B cell (primary cell): ENCODE results near the gene TMEM235. TPM values are rescaled to one million over a fixed set of nuclear protein-coding genes. Genes with fewer than 3 reads are reported as not detected.

Experiments
- ATAC-seq: fragments of 200-7000 bp; cut with Tn5 transposase; one replicate; pipeline ENCODE4 v1.10.0; 2021; ENCODE audit warnings: low read depth, mild to moderate bottlenecking, moderate number of reproducible peaks, moderate library complexity
- CTCF ChIA-PET: fragments of 350-600 bp; sonication (Branson Sonifier 250); formaldehyde crosslinking; loops from one replicate; lab custom pipeline; 2021; ENCODE audit warnings: antibody characterized with exemption, inconsistent platforms; lab: Charles Lee
- POLR2A ChIA-PET: fragments of 350-600 bp; sonication (Branson Sonifier 250); formaldehyde crosslinking; loops from one replicate; lab custom pipeline; 2021; ENCODE audit warnings: antibody characterized with exemption; lab: Charles Lee
- DNase-seq: peaks from one replicate; pipeline ENCODE4 v3.0.0; 2013
- H2AFZ ChIP-seq: 2 replicates; pipeline ENCODE4 v1.6.1; 2012; ENCODE audit warnings: mild to moderate bottlenecking, low read depth, low read length; ENCODE audit not compliant: insufficient read depth, poor library complexity, severe bottlenecking
- H3K27ac ChIP-seq, 2 donors: 1 replicate in 1 of 2; 2 replicates in 1 of 2; pipeline ENCODE4 v1.5.1; 2012 to 2013; ENCODE audit warnings: low read length in 2 of 2, mild to moderate bottlenecking in 2 of 2, moderate library complexity in 1 of 2
- H3K27me3 ChIP-seq, 4 experiments: fragments of 200-600 bp in 1 of 4; sonication (generic) in 1 of 4; replicated peaks in 1 of 4; 1 replicate in 2 of 4; 2 replicates in 2 of 4; pipeline versions ENCODE4 v1.6.1 to v1.7.0; 2013 to 2016; ENCODE audit warnings: low read length in 3 of 4, mild to moderate bottlenecking in 2 of 4, mixed read lengths in 1 of 4, moderate library complexity in 1 of 4; ENCODE audit not compliant: insufficient read depth in 4 of 4, control insufficient read depth in 3 of 4; ENCODE audit errors: control extremely low read depth in 1 of 4
- H3K36me3 ChIP-seq, 2 experiments: replicated peaks in 1 of 2; 1 replicate in 1 of 2; 2 replicates in 1 of 2; pipeline versions ENCODE4 v1.6.1 to v1.7.1; 2013; ENCODE audit warnings: low read length in 1 of 2; ENCODE audit not compliant: insufficient read depth in 2 of 2, control insufficient read depth in 1 of 2; ENCODE audit errors: control extremely low read depth in 1 of 2, extremely low read depth in 1 of 2
- H3K4me1 ChIP-seq, 2 donors: fragments of 200-600 bp in 1 of 2; sonication (generic) in 1 of 2; 1 replicate in 1 of 2; 2 replicates in 1 of 2; pipeline versions ENCODE4 v1.5.1 to v1.6.1; 2013 to 2017; ENCODE audit warnings: low read length in 2 of 2; ENCODE audit not compliant: control insufficient read depth in 2 of 2, insufficient read depth in 2 of 2
- H3K4me2 ChIP-seq: replicated peaks from 2 replicates; pipeline ENCODE3; 2012; ENCODE audit warnings: mild to moderate bottlenecking, low read depth, low read length; ENCODE audit not compliant: poor library complexity, severe bottlenecking
- H3K4me3 ChIP-seq, 5 experiments: fragments of 200-600 bp in 1 of 5; sonication (generic) in 1 of 5; 1 replicate in 3 of 5; 2 replicates in 2 of 5; pipeline versions ENCODE4 v1.5.1 to v1.7.0; 2011 to 2016; ENCODE audit warnings: low read length in 4 of 5, mild to moderate bottlenecking in 4 of 5, low read depth in 2 of 5, control low read depth in 1 of 5, moderate library complexity in 1 of 5; ENCODE audit not compliant: insufficient read depth in 1 of 5; ENCODE audit errors: control extremely low read depth in 1 of 5, extremely low read depth in 1 of 5
- H3K79me2 ChIP-seq: fragments of 200-600 bp; sonication (generic); one replicate; pipeline ENCODE4 v1.6.0; 2016; ENCODE audit warnings: low read length; ENCODE audit not compliant: control insufficient read depth, insufficient read depth
- H3K9ac ChIP-seq: fragments of 200-600 bp; sonication (generic); 2 replicates; pipeline ENCODE4 v1.6.1; 2017; ENCODE audit warnings: mild to moderate bottlenecking, low read length, moderate library complexity
- H3K9me3 ChIP-seq, 3 donors: one replicate each; pipeline versions ENCODE4 v1.6.1 to v1.7.1; 2013; ENCODE audit warnings: low read length in 2 of 3; ENCODE audit not compliant: control insufficient read depth in 2 of 3, insufficient read depth in 1 of 3; ENCODE audit errors: control extremely low read depth in 1 of 3
- H4K20me1 ChIP-seq: 2 replicates; pipeline ENCODE4 v1.6.0; 2012; ENCODE audit warnings: mild to moderate bottlenecking, low read length; ENCODE audit not compliant: insufficient read depth, control insufficient read depth, poor library complexity, severe bottlenecking
- H3K27ac Mint-ChIP-seq: one replicate; pipeline ENCODE4 v1.8.0; 2021; ENCODE audit warnings: mixed read lengths
- H3K27me3 Mint-ChIP-seq: one replicate; pipeline ENCODE4 v1.8.0; 2021; ENCODE audit warnings: mixed read lengths
- H3K4me1 Mint-ChIP-seq: one replicate; pipeline ENCODE4 v1.8.0; 2021; ENCODE audit warnings: mixed read lengths
- H3K4me3 Mint-ChIP-seq: one replicate; pipeline ENCODE4 v1.8.0; 2021; ENCODE audit warnings: mixed read lengths
- H3K9me3 Mint-ChIP-seq: one replicate; pipeline ENCODE4 v1.8.0; 2022; ENCODE audit warnings: mixed read lengths; ENCODE audit not compliant: insufficient read depth
- CTCF ChIP-seq: fragments of 200-600 bp; IDR thresholded peaks from one replicate; pipeline ENCODE4 v1.8.0; 2022; ENCODE audit warnings: antibody characterized with exemption, mild to moderate bottlenecking
- EZH2 ChIP-seq: IDR thresholded peaks from 2 replicates; pipeline ENCODE4 v1.6.1; 2012; ENCODE audit warnings: borderline replicate concordance, low read depth, mild to moderate bottlenecking, moderate library complexity, low read length; ENCODE audit not compliant: insufficient read depth, poor library complexity, severe bottlenecking
- WGBS: methylation state at CpG from one replicate; pipeline ENCODE4 v1.1.5; 2013; ENCODE audit warnings: missing lambda C conversion rate; ENCODE audit not compliant: insufficient coverage; 5-methylcytosine and 5-hydroxymethylcytosine counted together
- intact Hi-C: fragments of 100-400 bp; cut with micrococcal nuclease; formaldehyde crosslinking; loops from one replicate; pipeline ENCODE4 v1.10.0; 2022
- polyA plus RNA-seq: library from polyadenylated mRNA; depleted of rRNA; stranded (reverse); fragments of >200 nt; gene quantifications from 2 replicates; pipeline ENCODE4 v1.2.3, GENCODE V29; 2012
- total RNA-seq, 2 donors: library from RNA; stranded (reverse); fragments of 120-200 nt in 1 of 2; gene quantifications; 1 replicate in 1 of 2; 2 replicates in 1 of 2; pipeline versions ENCODE4 v1.2.3 to v1.2.4, GENCODE V29; 2013 to 2022

The TMEM235 gene
- total and polyA plus RNA-seq, 2 donors (not counting 1 experiment from before 2014, with no cell fraction given), result not detected

- H3K36me3 ChIP-seq, result no peaks in the 10 kb centered on the region
- Mint-ChIP-seq H3K4me3 (no peak overlapping the region), H3K4me1 (peaks cover 7% of the 10 kb centered on the region), H3K27ac (no peak overlapping the region), H3K27me3 (no peaks in the 10 kb centered on the region), H3K9me3 (no peaks in the 10 kb centered on the region)
- no peaks in the 10 kb centered on the region for H4K20me1 ChIP-seq
- intact Hi-C loops, result no loop called here
- H3K27me3 ChIP-seq, result no peaks in the 10 kb centered on the region
- no peak overlapping the region for H2AFZ ChIP-seq
- H3K4me2 ChIP-seq, result no peak overlapping the region
- CTCF ChIA-PET, result no interaction called here
- DNase-seq, result no peak
- TF ChIP-seq EZH2, result no peak
- TF ChIP-seq CTCF, result no peak
- no peak for ATAC-seq
- H3K9me3 ChIP-seq, result no peaks in the 10 kb centered on the region
- H3K79me2 ChIP-seq, result peaks cover 10% of the 10 kb centered on the region
- peaks cover 4 to 8% of the 10 kb centered on the region in 2 donors for H3K4me1 ChIP-seq
- POLR2A ChIA-PET, result interaction anchor here (0.5 to 0.7 kb wide), 3 partner anchors 16 to 52 kb away, joined by 5 to 6 read pairs (median 5); no protein-coding TSS in a partner anchor
- WGBS, result 90% methylated on average over 2 of the region's 10 CpGs
- no peak overlapping the region for H3K4me3 ChIP-seq
- no peak overlapping the region for H3K9ac ChIP-seq
- H3K27ac ChIP-seq, result no peak overlapping the region
These were observed 21.3 kb upstream of the TMEM235 start for GRCh38 chr17:78210111-78210510.

GRCh38 chr17:78211032-78211431 lies 20.4 kb upstream of the TMEM235 start:
- 96% methylated on average over 10 of the region's 11 CpGs for WGBS
- Mint-ChIP-seq H3K9me3 (no peaks in the 10 kb centered on the region), H3K4me1 (peaks cover 7% of the 10 kb centered on the region), H3K27ac (no peak overlapping the region), H3K27me3 (no peaks in the 10 kb centered on the region), H3K4me3 (no peak overlapping the region)
- no peaks in the 10 kb centered on the region for H4K20me1 ChIP-seq
- no peaks in the 10 kb centered on the region for H3K36me3 ChIP-seq
- intact Hi-C loops, result no loop called here
- no peak for TF ChIP-seq CTCF
- no peak for TF ChIP-seq EZH2
- H3K4me3 ChIP-seq, result no peak overlapping the region
- ChIA-PET CTCF (no interaction called here), POLR2A (interaction anchor here (0.7 kb wide), 1 partner anchor 15 kb away, joined by 6 read pairs; no protein-coding TSS in a partner anchor)
- DNase-seq (no peak), ATAC-seq (no peak)
- H3K79me2 ChIP-seq, result peaks cover 11% of the 10 kb centered on the region
- H3K4me2 ChIP-seq, result no peak overlapping the region
- no peak overlapping the region for H3K27ac ChIP-seq
- no peak overlapping the region for H3K9ac ChIP-seq
- no peak overlapping the region for H2AFZ ChIP-seq
- H3K4me1 ChIP-seq, result peaks cover 4 to 8% of the 10 kb centered on the region in 2 donors
- no peaks in the 10 kb centered on the region for H3K9me3 ChIP-seq
- H3K27me3 ChIP-seq, result no peaks in the 10 kb centered on the region
